ENCODE results near the gene PRF1.
"Not testable (repeated sequence)": the region's sequence is repeated elsewhere in the genome, so short reads cannot be mapped to it uniquely, and the experiment has no call there.

PRF1 gene

DNA sequence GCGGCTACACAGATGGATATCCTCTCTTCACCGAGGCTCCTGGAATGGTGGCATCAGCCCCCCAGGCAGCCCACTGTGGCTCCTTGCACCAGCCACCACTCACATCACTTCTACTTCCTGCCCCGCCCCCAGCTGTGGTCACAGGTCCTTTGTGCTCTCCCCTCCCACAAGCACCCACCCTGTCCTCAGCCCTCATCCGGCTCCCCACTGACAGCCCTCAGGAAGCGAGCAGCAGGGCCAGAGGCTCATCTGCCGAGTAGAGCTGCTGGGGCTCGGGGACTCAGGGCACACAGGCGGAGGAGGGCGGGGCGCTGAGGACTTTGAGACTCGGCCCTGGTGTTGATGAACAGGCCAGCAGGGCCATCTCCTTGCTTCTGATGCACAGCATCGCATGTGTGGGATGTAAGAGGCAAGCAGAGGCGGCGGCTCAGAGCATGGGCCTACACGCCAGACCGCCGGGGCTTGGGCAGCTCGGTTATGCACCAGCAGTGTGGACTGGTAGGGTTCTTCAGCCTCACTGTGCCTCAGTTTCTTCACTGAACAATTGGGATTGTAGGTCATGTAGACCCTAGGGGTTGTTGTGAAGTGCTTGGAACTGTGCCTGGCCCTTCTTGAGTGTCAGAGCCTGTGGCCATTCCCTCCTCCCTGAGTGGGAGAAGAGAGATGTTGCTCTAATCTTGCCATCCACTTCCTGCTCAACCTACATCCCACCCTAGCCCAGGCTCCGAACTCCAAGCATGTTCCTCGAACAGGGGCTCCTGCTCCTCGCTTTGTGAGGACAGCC, at the start of gene PRF1:
Gene PRF1 (minus strand): TSS at position 77 of the 784 bp plus-strand sequence. CDS start 1,839 bp downstream, outside the sequence.
- DNase-seq (ENCODE audit: low read depth in 2 of 2), result peak; percentile 75

DNA sequence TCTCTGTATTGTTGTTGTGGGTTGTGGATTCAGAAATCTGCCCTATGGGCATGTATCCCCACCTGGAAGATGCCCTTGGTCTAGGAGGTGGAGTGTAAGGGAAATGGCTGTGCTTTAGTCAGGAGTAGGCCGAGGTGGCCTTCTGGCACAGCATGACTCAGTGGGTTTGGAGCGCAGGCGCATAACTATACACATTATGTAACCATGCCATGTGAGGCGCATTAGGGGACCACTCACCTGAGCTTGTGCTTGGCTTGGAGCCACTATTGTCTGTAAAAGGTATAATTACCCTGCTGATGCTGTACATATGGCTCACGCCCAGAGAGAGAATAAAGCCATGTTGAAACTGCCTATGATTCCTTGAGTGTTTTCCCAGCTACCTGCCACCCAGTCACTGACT, 49.1 kb upstream of the PRF1 start:
- no peak for DNase-seq (ENCODE audit: low read depth in 2 of 2)

DNA sequence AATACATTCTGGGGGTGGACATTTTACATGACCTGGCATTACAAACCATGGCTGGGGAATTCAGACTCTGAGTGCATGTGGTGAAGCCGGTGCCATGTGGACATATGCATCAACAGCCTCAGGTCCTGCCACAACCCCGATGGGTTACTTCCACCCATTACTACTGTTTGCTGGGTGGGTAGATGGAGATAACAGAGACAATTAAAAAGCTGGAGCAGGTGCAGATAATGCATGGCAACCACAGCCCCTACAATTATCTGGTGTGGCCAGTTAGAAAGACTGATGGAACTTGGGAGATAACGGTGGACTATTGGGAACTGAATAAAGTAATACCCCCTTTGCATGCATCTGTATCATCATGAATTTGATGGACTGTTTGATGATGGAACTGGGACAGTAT, 48.2 kb upstream of the PRF1 start:
- DNase-seq (ENCODE audit: low read depth in 2 of 2), result no peak

DNA sequence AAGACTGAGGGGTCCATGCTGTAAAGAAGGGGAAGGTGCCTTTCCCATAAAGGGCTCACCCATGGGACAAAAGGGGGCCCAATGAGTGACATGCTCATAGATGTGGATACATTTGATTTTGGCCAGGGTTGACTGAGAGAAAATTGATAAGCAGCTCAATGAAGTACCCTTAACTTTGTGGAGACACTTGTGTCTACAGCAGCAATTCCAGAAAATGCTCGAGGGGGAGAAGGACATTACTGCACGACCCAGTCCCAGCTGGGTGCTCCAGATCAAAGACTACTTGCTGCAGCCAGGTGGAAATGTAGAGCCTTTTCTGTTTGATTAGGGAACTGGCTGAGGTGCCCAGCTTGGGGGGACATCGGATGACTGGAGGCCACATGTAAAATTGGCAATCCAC, 47.6 kb upstream of the PRF1 start:
- DNase-seq (ENCODE audit: low read depth in 2 of 2), result no peak

DNA sequence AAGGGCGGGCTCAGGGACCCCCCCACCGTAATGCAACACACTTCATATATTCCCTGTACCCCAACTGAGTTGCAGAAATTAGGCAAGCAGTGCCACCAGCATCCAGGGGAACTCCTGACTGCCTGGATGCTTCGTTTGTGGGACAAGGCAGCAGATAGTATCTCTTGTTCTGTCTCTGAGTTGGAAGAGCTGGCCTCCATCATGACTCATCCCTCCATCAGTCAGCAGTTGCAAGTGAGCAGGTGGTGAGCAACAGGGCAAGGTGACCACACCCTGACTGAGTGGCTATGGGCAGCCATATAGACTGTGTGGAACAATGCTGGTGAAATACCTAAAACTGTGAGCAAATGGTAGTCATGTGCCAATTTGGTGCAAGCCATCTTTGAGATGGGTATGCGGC, 47.0 kb upstream of the PRF1 start:
- DNase-seq (ENCODE audit: low read depth in 2 of 2), result no peak

DNA sequence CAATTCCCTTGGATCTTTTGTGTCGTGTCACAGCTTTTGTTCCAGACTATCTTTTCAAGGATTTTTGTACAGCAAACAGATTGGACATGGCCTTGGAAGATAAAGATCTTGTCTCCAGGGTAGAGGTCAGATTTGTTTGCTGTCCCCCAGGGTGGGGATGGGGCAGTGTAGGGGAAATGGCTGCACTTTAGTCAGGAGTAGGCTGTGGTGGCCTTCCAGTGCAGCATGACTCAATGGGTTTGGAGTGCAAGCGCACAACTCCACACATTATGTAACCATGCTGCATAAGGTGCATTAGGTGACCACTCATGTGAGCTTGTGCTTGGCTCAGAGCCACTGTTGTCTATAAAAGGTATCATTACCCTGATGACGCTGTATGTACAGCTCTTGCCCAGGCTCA, 45.9 kb upstream of the PRF1 start:
- DNase-seq (ENCODE audit: low read depth in 2 of 2), result no peak

DNA sequence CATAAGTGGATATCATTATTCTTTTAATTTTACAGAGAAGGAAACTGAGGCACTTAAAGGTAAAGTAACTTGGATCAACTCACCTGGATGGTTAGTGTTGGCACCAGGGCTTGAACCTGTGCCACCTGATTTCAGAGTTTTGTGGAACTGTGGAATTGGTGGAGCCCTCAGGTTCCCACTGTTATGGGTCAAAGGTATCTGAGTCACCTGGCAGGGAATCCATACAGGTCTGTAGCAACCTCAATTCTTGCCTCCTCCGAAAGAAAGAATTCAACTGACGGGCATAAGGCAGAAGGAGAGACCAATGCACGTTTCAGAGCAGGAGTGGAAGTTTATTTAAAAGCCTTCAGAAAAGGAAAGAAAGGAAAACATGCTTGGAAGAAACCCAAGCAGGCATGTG, 44.5 kb upstream of the PRF1 start:
- no peak for DNase-seq (ENCODE audit: low read depth in 2 of 2)

DNA sequence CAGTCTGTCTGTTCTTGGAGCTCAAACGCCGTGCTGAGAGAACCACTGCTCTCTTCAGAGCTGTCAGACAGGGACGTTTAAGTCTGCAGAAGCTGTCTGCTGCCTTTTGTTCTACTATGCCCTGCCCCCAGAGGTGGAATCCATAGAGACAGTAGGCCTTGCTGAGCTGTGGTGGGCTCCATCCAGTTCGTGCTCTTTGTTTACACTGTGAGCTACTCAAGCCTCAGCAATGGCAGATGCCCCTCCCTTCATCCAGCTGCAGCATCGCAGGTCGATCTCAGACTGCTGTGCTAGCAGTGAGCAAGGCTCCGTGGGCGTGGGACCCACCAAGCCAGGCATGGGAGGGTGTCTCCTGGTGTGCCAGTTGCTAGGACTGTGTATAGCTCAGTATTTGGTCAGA, 42.4 kb upstream of the PRF1 start:
- DNase-seq (ENCODE audit: low read depth in 2 of 2), result not testable (repeated sequence)

DNA sequence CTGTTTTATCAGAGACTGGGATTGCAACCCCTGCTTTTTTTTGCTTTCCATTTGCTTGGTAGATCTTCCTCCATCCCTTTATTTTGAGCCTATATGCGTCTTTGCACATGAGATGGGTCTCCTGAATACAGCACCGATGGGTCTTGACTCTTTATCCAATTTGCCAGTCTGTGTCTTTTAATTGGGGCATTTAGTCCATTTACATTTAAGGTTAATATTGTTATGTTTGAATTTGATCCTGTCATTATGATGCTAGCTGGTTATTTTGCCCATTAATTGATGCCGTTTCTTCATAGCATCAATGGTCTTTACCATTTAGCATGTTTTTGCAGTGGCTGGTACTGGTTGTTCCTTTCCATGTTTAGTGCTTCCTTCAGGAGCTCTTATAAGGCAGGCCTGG, 40.7 kb upstream of the PRF1 start:
- not testable (repeated sequence) for DNase-seq (ENCODE audit: low read depth in 2 of 2)

DNA sequence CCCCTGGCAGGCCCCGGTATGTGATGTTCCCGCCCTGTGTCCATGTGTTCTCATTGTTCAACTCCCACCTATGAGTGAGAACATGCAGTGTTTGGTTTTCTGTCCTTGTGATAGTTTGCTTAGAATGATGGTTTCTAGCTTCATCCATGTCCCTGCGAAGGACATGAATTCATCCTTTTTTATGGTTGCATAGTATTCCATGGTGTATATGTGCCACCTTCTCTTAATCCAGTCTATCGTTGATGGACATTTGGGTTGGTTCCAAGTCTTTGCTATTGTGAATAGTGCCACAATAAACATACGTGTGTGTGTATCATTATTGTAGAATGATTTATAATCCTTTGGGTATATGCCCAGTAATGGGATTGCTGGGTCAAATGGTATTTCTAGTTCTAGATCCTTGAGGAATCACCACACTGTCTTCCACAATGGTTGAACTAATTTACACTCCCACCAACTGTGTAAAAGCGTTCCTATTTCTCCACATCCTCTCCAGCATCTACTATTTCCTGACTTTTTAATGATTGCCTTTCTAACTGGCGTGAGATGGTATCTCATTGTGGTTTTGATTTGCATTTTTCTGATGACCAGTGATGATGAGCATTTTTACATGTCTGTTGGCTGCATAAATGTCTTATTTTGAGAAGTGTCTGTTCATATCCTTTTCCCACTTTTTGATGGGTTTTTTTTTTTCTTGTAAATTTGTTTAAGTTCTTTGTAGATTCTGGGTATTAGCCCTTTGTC, 37.3 kb upstream of the PRF1 start:
- not testable (repeated sequence) for DNase-seq (ENCODE audit: low read depth in 2 of 2)

DNA sequence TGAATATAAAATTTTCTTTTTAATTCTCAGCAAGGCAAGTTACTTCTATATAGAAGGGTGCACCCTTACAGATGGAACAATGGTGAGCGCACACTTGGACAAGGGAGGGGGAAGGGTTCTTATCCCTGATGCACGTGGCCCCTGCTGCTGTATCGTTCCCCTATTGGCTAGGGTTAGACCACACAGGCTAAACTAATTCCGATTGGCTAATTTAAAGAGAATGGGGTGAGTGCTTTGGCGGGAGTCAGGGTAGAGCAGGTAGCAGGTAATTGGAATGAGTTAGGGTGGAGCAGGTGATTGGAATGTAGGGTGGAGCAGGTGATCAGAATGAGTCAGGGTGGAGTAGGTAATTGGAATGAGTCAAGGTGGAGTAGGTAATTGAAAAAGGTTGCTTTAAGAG, 32.0 kb upstream of the PRF1 start:
- DNase-seq (ENCODE audit: low read depth in 2 of 2), result not testable (repeated sequence)

DNA sequence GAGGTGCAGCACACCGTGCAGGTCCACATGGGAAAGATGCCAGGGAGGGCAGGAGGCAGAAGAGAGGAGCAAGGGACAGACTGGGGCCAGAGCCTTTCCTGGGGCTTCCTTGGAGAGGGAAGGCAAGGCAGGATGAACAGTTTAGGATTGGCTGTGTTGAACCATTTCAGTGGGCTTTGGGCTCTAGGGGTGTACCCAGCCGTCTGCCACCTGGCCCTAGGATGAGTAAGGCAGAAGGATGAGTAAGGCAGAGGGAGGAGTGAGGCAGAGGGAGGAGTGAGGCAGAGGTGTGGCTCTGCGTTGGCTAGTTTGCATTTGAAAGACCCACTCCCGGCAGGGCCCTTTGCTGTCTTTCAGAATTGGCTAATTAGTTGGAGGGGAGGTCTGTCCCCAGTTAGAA, 31.5 kb upstream of the PRF1 start:
- DNase-seq (ENCODE audit: low read depth in 2 of 2), result no peak

DNA sequence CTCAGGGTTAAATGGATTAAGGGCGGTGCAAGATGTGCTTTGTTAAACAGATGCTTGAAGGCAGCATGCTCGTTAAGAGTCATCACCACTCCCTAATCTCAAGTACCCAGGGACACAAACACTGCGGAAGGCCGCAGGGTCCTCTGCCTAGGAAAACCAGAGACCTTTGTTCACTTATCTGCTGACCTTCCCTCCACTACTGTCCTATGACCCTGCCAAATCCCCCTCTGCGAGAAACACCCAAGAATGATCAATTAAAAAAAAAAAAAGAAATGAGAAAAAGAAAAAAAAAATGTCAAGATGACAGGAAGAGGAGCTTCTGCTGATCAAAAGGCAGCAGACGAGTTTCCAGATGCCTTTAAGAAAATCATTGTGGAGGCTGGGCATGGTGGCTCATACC, 29.2 kb upstream of the PRF1 start:
- not testable (repeated sequence) for DNase-seq (ENCODE audit: low read depth in 2 of 2)

DNA sequence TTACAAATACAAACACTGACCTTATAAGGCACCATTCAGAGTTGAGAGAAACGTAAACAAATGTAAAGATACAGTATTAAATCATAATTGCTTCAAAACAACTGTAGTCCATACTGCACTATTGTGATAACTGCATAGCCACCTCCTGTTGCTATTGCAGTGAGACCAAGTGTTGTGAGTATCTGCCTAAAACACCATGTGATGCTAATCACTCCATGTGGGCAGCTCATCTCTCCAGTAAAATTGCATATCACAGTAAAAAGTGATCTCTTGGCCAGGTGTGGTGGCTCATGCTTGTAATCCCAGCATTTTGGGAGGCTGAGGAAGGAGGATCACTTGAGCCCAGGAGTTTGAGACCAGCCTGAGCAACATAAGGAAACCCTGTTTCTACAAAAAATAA, 26.8 kb upstream of the PRF1 start:
- DNase-seq (ENCODE audit: low read depth in 2 of 2), result no peak

DNA sequence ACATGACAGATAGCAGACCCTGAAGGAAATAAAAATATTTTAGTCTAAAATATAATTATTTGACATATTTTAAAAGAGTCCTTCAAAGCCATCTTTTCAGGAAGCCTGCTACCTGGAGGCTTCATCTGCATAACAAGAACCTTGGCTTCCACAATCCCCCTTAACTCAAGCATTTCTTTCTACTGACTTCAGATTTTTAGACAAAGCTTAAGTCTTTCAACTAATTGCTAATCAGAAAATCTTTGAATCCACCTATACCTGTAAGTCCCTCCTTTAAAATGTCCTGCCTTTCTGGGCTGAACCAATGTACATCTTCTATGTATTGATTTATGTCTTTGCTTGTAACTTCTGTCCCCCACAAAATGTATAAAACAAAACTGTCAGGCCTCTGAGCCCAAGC, 23.5 kb upstream of the PRF1 start:
- DNase-seq (ENCODE audit: low read depth in 2 of 2), result no peak

DNA sequence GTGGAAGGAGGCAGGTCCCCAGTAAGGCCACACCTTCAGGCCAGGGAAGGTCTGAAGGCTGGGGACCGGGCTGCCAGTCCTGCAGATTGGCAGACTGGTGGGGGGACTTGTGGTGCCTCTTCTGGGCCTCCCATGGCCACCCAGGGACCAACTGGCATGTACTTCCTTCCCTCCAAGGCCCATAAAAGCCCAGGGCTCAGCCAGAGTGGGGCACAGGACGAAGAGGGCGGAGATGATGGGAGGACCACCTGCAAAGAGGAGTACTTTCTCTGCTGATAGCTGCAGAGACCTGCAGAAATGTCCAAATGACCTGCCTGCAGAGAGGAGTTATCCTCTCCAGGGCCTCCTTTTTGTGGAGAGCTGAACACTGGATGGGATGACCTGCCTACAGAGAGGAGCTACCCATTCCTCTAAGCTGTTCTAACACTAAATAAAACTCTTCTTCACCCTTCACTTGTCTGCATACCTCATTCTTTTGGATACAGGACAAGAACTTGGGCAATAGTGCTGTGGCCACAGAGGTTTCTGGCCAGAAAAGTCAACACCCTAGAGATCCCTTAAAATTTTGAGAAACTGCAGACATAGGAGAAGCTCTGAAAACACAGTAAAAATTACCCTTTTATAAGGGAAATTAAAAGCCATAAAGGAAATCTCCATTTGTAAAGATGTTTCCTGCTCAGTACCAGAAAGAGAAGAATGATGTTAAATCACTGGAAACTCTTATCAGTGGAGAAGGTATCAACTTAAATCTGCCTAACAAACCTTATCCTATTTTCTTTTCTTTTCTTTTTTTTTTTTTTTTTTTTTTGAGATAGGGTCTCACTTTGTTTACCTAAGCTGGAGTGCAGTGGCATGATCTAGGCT, 20.7 kb upstream of the PRF1 start:
- DNase-seq (ENCODE audit: low read depth in 2 of 2), result no peak

DNA sequence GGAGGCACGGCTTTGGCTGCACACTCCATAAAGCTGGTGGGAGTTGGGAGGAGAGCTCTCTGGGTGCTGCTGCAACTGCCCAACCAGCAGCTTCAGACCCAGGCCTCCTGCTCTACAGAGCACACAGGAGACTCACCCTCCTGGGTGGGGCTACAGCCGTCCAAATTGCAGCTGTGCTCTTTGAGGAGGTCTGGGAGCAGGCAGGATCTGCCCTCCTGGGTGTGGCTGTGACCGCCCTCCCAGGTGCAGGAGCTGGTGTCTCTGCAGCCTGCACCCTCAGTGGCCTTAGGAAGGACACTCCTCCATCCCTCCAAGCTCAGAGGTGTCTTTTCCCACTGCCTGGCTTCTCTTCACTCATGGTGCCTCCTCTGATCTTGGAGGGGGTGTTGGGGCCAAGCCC, 20.0 kb upstream of the PRF1 start:
- no peak for DNase-seq (ENCODE audit: low read depth in 2 of 2)

DNA sequence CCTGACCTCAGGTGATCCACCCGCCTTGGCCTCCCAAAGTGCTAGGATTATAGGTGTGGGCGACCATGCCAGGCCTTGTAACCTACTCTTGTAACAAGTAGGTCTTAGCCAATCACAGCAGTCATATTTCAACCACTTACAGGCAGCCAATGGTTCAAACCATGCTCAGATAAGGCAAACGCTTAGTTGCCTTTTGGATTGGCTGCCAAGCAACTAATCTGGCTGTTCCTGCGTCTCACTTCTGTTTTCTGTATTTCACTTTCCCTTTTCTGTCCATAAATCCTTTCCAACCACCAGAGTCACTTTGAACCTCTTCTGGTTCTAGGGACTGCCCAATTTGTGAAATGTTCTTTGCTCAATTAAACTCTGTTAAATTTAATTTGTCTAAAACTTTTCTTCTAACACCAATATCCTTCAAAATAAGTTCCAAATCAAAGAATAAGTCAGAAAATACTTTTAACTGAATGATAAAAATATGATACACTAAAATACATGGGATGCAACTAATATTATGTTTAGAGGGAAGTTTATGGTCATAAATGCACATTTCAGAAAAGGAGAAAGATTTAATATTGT, 19.1 kb upstream of the PRF1 start:
- no peak for DNase-seq (ENCODE audit: low read depth in 2 of 2)

DNA sequence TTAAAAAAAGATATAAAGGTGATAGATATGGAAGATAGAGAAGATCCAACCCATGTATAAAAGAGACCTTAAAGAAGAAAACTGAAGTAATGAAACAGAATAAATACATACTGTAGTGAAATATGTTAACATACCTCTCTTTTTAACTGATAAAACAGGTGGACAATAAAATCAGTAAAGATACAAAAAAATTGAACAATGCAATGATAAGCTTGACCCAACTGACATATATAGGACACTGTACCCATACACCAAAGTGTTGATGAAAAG, 17.4 kb upstream of the PRF1 start:
- DNase-seq (ENCODE audit: low read depth in 2 of 2), result no peak

DNA sequence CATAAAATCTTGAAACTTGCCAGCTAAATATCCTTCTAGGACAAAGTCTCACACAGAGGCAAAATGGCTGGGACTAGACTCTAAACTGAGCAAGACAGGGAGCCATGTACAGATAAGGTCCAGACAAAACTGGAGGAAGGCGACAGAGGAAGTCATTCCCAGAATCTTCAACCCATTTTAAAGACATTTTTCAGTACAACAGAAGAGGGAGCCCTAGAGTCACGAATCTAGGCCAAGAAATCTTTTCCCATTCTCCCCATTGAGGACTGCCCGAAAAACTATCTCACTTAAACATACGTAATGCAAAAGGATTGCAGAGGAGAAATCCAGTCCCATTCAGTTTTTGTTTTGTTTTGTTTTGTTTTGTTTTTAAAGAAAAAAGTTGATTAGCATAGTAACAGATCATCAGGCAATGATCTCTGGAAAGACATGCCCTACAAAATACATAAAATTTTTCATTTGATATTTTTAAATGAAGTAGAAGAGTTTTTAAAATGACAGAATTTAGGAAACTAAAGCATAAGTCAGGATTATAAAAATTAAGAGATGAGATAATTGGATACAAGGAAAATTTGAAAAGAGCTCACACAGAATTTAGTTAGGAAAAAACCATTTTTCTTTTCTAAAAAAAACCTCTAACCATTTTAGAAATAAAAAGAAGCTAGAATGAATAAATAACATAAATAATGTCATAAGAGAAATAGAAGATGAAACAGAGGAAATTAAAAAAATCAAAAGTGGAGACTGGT, 16.9 kb upstream of the PRF1 start:
- DNase-seq (ENCODE audit: low read depth in 2 of 2), result no peak

DNA sequence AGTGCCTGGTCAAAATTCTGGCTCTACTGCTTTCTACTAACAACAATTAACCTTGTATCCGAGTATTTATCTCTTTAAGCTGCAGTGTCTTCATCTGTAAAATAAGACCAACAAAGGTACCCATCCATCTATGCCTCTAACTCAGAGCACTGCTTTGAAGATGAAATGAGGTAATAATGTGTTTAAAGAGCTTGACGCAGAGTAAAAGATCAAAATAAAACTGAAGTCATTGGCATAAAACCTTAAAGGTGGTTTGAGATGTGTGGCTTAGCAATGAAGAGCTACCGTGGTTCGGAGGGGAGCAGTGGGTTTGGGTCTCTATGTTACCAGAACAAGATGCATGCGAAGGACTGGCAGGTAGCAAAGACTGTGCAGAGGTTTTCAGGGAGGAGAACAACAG, 16.1 kb upstream of the PRF1 start:
- no peak for DNase-seq (ENCODE audit: low read depth in 2 of 2)

Measured in stimulated activated CD8-positive, alpha-beta memory T cell treated with anti-CD3 and anti-CD28 coated beads, Interleukin-15, amount 100 ng/mL, for 4 hours (primary cell).